Tibial nerve (tissue), 4 donors: ENCODE data around the gene KDM8.

Experiments
- EP300 ChIP-seq, 2 donors: sonication (generic); formaldehyde crosslinking; IDR thresholded peaks; one replicate each; pipeline ENCODE4 v1.6.1; 2017; ENCODE audit warnings: antibody characterized with exemption in 2 of 2, mild to moderate bottlenecking in 1 of 2
- POLR2A ChIP-seq, 2 donors: fragments of 450-650 bp; IDR thresholded peaks; one replicate each; pipeline ENCODE4 v1.6.1; 2017; ENCODE audit warnings: antibody characterized with exemption in 2 of 2, mild to moderate bottlenecking in 2 of 2, moderate library complexity in 2 of 2
- TF ChIP-seq, protein P1 (sequence below), 5 experiments: fragments of 200-600 bp in 3 of 5; fragments of 450-650 bp in 2 of 5; sonication (generic) in 3 of 5; IDR thresholded peaks; one replicate each; pipeline ENCODE4 v1.5.1; 2016 to 2019; ENCODE audit warnings: antibody characterized with exemption in 5 of 5, mild to moderate bottlenecking in 3 of 5, moderate library complexity in 2 of 5

DNA sequence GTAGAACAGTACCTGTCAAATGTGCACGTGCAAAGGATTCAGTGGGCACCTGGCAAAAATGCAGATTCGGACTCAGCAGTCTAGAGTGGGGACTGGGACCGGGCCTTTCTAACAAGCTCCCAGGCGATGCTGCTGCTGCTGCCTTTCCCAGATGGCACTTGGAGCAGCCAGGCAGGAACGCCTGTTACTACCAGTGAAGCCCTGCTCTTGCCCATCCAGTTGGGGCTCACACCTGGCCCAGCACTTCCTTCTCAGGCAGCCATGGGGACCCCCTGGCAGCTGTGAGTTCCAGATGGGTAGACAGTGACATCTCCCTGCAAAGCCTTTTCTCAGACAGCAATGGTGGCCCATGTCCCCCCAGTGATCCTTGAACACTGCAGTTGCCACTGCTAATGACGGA, 30.4 kb downstream of the KDM8 start:
- TF ChIP-seq, protein P1, sequence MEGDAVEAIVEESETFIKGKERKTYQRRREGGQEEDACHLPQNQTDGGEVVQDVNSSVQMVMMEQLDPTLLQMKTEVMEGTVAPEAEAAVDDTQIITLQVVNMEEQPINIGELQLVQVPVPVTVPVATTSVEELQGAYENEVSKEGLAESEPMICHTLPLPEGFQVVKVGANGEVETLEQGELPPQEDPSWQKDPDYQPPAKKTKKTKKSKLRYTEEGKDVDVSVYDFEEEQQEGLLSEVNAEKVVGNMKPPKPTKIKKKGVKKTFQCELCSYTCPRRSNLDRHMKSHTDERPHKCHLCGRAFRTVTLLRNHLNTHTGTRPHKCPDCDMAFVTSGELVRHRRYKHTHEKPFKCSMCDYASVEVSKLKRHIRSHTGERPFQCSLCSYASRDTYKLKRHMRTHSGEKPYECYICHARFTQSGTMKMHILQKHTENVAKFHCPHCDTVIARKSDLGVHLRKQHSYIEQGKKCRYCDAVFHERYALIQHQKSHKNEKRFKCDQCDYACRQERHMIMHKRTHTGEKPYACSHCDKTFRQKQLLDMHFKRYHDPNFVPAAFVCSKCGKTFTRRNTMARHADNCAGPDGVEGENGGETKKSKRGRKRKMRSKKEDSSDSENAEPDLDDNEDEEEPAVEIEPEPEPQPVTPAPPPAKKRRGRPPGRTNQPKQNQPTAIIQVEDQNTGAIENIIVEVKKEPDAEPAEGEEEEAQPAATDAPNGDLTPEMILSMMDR (IDR thresholded peaks at IDR 0.05): no peak
- TF ChIP-seq POLR2A (IDR thresholded peaks at IDR 0.05): no peak
- TF ChIP-seq EP300 (IDR thresholded peaks at IDR 0.05): no peak
